Activated T-helper 9 cell treated with anti-CD3 and anti-CD28 coated beads, Interleukin-2, amount 50 U/mL, for 16 hours (primary cell): ENCODE data around the gene C1QL2.

Experiments
- DNase-seq: peaks from one replicate; pipeline ENCODE4 v3.0.0-alpha.2; 2020; ENCODE audit warnings: low read depth

C1QL2 gene

DNA sequence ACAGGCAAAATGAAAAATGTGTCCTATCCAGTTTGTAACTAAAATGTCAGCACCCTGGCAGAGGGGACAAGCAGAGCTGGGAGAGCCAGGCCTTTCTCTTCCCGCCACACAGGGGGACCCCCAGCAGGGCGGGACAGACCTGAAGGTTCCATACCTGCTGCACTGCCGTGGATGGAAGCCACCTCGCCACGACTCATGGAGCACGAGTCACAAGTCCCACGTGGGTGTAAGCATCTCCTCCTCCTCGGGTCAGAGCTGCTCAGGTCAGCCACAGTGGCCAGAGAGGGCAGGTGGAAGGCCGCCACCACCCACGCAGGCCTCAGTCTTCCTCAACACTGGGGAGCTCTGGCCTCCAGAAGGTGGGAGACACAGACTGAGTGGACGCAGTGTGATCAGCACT, 21.0 kb downstream of the C1QL2 start:
- no peak for DNase-seq

DNA sequence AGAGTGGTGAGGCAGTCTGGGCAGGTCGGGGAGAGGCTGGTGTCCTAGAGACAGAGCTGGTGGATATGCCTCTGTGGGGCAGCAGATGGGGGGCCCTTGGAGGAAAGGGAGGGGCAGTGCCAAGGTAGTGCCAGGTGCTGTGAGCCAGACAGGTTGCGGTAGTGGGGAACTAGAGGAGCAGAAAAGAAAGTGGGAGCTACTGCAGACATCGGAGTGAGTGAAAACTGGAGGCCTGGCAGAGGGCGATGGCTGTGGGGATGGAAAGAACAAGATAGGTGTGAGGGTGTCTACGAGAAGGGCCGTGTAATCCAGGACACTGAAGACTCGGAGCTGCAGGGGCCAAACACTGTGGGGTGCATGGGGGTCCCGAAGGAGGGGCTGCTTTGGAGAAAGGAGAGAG, 21.7 kb downstream of the C1QL2 start:
- DNase-seq, result no peak

DNA sequence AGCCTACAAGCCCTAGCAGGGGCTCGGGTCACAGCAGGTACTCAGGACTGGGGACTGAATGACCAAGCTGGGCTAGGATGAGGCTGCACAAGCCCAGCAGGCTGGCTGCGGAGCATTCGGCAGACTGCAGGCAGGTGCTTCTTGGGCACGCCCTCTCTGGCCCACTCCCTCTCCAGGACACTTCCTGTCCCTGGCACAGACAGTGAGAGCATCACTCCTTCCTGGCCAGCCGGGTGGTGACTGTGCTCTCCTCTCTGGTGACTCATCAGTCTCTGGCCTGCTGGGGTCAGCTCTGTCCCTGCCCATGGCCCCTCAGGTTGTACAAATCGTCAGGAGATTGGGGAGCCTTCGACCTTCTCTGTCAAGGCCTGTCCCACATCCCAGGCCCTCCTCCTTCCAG, 22.5 kb downstream of the C1QL2 start:
- no peak for DNase-seq

DNA sequence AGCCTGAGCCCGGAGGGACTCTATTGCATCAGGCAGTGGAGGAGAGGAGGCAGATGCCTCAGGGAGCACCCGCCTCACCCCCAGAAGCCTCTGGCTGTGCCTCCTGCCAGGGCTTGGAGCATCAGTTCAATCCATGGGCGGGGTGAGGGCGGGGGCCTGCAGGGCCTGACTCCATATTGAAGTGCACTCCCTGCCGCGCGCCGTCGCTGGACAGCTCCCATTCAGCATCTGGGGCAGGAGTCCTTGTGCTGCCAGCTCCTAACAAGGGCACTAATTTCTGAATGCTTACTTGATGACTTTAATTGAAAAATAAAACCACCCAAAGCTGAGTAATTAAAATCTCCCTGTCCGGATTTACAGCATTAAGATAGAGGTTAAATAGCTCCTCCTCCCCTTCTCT, 23.8 kb downstream of the C1QL2 start:
- DNase-seq, result no peak

DNA sequence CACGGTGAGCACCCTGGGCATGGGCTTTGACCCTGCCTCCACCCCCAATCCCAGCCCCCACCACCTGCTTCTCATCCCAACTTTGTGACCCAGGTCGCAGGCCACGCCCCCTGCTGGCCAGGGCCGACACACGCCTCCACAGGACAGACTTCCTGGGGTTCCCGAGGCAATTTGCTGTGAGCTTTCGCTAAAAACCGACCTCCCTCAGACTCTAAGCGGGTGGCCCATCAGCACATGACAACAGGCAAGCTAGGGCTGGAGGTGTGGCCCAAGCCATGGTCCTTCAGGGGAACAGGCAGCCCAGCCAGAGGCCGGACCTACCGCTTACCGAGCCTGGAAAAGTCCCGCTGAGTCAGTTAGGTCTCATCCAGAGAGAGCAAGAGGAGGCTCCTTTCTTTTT, 31.9 kb downstream of the C1QL2 start:
- no peak for DNase-seq

DNA sequence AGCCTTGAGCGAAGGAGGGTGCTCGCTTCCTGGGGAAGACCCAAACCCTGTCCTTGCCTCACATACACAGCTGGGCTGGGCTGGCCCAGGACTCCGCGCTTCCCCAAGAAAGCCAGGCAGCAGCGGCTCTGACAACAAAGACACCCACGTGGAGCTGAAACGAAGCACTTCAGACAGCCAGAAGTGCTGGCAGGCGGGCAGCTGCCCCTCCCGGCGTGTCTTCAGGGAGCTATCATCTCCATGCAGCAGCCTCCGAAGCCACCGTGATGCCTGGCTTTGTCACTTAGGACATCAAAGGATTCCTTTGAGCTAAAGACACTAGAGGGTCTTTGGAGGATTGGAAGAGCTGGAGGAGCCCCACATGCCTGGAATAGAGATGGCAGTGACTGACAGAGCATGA, 35.2 kb downstream of the C1QL2 start:
- no peak for DNase-seq

DNA sequence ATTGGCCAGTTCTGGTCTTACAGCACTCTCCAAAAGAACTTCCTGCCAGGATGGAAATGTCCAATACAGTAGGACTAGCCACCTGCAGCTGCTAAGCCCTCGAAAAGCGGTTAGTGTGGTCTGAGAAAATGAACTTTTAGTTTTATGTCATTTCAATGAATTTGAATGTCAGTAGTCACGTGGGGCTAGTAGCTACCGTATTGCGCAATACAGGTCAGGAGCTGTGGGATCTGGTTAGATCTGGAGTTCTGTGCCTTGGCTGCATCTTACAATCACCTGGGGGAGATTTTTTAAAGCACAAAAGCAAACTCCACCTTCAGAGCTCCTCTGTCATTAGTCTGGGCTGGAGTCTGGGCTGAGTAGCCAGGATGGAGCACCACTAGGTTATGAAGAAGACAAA, 35.9 kb downstream of the C1QL2 start:
- no peak for DNase-seq

DNA sequence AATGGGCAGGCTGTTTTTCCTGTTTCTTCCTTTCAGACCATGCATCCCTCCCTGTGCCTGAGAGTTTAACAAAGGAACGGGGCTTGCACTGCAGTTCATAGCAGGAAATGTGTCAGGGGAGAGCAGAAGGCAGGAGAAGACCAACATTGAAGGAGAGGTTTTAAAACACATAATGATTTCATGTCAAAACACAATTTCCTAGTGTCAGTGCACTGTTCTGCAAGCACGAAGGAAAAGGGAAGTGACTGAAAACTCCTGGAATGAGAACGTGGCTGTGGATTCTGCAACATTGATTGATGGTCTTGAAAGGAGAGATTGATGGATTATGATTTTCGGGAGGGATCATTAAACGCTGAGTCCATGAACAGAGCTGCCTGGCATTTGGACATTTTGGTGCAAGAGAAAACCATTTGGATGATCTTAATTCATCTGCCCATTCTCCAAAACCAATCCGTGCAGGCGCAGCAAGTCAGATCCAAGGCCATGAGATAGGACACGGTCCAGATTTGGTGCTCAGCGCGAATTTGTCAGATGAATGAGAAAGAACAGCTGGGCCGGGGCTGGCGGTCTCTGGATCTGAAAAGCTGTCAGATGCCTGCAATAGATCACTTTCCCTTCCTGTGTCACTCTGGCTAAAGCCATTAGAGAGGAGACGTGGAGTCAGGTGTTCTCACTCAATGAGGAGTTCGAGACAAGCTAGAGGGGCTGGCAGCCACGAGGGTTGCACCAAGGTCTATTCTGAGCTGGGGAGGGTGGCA, 38.4 kb downstream of the C1QL2 start:
- DNase-seq, result no peak

DNA sequence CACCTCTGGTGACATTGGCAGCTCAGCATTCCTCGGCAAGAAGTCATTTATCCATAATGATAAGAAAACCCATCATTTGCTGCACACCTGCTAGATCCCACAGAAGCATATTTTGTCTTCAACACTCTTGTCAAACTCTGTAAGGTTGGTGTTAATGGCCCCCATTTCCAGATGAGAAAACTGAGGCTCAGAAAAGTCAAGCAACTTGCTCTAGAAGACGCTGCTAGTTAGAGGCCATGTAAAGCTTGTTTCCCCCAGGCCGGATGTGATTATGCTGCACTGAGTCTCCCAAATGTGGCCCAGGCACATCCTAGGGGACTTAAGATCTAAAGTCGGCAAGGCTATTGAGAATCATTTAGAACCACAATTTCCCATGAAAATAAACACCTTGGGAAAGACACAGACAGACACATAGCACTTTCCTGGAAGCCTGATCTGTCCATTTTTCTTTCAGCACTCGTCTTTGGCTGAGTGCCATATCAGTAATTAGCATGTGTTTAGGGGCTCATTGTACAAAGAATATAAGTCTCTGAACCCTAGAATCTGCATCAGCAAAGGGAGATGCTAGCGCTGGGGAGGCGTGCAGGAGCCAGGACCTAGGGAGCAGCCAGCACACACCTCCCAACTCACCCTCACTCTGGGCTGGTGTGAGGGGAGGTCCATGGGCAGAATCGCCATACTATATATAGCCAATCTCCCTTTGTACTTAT, 39.3 kb downstream of the C1QL2 start:
- no peak for DNase-seq

DNA sequence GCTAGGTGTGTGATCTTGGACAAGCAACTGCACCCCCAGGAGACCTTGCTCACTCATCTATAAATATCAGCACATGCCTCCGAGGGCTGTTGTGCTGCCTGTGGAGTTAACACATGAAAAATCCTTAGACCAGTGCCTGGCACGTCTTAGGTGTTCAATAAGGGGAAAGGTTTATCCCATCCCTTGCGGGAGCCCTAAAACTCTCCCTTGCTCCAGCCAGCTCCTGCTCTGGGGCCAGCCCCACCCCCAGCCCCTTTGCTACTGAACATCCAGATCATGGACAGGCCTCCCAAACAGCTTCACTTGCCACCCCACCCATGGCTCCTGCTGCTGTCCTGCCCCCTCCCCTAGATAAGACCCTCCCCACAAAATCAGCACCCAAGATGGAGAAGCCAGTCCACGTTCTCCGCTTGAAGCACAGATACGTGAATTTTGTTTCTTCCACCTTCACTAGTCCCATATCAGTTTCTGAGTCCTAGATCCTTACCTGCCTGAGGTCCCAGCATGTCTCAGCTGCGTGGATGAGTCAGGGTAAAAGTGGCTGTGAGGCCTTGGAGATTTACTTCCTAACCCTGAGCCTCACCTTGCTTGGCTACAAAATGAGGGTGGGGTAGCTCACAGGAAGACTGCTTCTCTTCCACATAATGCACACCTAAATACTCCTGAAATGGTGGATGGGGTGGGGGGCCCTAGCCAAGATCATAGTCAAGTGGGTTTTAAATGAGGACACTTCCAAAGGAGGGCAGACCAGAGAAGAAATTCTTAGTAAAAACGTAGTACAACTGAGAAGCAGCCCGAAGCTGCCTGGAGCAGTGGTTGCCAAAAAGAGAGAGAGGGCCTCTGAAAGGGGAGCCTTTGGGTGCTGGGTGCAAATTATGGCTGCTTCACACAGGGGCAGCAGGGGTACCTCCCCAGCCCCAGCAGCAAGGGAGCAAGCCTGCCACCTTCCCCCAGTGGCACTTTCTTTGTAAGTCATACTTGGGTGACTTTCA, 40.4 kb downstream of the C1QL2 start:
- no peak for DNase-seq

DNA sequence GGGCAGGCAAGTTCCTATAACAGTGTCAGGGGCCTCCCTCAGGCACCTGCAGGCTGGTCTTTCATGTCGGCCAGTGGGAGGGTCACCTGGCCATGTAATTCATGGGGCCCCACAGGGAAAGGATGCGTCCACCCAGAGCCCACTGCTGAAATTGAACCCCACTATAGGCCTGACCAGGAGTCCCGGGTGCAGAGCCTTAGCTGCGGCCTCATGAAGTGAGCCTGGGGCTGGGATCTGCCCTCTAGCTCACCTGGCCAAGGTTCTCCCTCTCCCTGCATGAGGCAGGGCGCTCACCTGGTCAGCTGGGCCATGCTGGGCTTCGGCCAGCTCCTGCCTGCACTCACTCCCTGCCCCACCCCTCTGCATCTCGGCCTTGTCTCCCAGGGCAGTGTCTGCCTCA, 41.1 kb downstream of the C1QL2 start:
- no peak for DNase-seq

DNA sequence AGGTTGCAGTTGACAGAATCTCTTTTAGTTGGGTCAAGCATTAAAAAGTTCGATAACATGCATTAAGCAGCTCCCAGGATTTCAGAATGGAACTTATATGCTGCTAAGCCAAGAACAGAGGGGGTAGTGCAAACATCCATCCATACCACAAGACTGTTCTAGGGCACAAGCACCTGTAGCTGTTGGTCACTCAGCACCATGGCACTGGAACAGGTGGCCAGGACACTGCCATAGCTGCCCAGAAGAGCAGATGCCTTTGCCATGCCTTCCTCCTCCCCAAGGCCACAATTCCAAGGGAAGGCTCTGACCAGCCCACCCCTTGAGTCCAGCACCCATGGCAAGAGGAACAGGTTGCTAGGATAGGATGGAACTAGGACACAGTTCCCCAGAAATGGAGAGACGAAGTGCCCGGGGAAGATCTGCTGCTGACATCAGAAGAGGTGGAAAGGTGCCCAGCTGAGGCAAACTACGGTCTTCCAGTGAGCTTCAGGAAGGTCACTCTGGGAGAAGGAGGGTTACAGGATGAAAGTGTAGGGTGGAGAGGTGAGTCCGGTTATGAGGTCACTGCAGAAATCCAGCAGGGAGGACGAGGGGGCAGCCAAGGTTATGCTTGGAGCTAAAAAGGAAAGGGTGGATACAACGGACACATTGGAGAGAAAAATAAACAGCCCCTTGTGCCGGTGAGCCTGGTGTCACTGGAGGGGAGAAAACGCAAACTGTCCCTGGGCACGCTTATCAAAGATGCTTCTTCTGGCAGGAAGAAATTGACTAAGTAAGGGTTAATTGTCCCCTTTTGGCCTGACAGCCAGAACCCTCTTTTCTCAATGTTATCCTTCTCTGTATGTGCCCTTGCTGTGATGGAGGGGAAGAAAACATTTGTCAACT, 41.9 kb downstream of the C1QL2 start:
- no peak for DNase-seq

DNA sequence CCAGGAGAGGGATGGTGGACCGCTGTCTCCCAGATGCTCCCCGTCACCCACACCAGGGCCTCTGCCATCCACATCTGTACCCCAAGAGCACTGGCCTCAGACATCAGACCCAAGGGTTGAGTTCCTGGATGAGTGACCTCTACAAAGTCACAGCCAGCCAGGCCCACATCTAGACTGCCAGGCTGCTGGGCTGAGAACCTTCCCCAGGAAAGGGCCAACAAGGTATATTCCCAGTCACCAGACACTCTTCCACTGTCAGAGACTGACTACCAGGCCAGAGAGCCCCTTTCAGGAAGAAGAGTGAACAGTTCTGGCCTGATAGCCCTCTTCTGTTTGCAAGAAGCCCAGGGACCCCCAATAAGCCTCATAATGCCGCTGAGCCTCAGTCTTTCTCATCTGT, 44.3 kb downstream of the C1QL2 start:
- DNase-seq, result no peak

DNA sequence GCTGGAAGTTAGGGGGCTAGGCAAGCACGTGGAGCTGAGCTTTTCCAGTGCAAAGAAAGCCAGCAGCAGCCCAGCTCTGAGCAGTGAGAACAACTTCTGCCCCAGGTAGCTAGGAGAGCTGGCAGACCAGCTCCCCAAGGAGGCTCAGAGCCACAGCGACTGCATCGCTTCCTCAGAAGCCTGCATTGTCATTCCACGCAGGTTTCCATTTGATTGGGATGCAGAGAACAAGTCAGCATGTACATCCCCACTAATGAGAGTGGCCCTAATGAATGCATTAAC, 45.1 kb downstream of the C1QL2 start:
- no peak for DNase-seq

DNA sequence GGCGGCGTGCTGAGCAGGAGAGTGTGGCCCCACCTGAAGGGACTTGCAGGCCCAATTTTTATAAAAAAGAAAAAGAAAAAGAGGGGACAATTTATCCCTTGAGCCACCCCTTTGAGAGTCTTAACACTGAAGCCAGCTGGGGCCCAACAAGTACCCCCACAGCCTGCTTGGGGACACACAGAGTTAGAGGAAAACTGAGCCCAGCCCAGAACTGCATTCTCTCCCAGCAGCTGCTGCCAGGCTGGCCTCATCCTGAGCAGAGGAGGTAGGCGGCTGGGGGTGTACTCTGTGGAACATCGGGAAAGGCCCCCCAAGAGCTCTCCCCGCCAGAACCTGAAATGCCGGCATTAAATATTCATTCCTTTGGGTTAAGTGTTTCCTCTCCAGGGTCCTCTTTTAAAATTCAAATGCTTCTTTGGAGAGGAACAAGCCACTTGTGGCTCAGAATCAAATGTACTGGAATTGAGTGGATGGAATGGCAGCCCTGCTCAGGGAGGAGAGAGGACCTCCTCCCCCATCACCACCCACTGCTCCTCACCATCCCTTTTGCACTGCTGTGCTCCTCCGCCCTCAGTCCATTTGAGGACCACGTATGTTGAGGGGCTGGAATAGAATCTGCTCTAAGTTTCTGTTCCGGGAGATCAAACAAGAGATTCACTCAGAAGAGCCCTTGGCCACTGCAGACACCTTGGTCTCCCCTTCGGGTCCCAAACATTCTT, 45.6 kb downstream of the C1QL2 start:
- DNase-seq, result no peak

DNA sequence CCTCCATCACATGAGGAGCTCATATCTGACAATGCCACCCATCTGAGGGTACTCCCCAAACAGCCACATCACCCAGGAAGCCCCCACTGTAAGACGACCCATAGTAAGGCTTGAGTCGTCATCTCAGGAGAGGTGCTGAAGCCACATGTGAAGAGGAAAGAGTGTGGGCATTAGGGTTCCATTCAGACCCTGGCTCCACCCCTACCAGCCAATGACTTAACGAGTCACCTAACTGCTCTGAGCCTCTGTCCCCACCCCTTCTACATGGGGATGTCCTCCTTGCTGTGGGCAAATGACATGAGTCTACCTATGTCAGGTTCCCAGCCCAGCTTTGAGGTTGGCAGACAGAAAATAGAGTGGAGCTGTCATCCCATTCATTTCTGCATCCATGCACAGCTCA, 46.3 kb downstream of the C1QL2 start:
- no peak for DNase-seq

DNA sequence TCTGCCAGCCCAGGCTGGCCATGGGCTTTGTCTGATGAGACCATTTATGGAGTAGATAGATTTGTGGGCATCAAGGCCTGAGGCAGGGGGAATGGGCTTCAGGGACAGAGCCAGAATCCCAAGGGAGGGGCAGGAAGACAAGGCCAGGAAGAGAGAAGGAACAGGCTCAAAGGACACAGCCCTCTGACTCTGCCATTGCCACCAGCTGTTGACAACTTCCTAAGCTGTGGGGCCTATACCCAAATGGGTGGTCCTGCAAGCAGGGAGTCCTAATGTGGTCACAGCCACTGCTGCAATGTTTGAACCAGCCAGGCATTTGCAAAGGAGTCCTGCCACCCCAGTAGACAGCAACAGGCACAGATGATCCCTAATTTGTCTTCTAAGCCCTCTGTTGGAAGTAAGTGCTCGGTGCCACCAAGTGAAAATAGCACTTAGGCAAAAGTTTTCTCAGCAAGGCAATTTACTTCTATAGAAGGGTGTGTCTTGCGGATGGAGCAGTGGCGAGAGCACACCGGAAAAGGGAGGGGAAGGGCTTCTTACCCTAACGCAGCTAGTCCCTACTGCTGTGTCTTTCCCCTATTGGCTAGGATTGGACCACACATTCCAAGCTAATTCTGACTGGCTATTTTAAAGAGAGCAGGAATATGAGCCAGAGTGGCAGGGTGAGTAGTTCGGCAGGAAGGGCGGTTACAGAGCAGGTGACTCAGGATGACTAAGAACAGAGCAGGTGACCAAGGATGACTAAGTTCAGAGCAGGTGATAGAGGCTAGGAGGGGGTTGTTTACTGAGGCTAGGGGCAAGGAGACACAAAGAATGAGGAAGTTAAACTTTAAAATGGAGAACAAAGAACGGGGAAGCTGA, 47.2 kb downstream of the C1QL2 start:
- no peak for DNase-seq

DNA sequence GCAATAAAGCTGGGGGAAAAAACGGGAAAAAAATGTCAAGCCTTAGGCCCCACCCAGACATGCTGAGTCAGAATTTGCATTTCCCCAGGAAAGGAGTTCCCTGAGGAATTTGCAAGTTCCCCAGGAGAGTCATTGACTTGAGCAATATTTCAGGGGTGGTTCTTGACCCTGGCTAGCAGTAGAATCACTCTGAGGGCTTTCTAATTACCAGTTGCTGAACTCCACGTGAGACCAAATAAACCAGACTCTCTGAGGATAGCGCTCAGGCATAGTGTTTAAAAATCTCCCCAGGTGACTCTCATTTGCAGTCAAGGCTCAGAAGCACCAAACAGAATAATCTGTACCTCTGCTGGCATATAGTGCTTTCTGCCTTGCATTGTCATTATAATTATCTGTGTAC, 48.7 kb downstream of the C1QL2 start:
- no peak for DNase-seq

DNA sequence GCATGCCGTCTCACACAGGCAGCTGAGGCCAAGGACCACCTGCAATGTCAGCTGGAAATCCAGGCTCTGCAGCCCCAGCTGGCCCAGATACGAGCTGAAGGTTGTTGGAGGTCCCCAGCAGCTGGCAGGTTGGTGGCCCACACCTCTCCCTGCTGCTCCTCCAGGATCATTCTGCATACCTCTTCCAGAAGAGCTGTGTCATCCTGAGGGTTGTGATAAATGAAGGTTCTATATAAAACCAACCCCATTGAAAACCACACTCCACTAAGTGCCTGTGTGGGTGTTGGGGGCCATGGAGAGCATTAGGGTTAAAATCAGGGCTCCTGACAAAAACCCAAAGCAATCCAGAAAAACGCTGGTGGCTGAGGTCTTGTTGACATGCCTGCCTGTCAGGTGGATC, 50.4 kb downstream of the C1QL2 start:
- no peak for DNase-seq

DNA sequence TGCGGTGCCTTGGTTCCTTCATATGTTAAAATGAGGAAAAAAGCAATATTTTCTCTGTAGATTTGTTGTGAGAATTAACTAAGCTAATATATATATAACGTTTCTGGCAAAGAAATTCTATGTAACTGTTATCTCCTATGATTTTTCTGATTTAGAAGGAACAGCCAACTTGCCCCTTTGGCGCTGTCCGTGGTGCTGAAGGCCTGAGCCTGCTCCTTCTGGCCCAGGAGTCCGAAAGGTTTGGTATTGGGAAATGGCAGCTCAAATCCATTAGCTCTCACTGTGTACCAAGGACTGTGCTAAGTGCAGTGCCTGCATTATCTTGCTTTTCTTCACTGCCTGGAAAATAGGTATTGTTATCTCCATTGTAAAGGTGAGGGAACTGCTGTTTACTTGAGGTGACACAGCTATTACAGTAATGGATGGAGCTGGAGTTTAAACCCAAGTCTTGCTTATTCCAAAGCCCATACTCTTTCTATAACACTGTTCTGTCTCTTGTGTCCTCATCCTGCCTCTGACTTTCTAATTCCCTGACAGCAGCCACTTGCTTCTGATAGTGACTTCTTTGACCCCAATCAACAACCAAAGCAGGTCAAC, 52.2 kb downstream of the C1QL2 start:
- DNase-seq, result no peak
